Gastrocnemius medialis (tissue), 4 donors: ENCODE measurements around the gene CTAGE6.
"Not testable (repeated sequence)": the region's sequence is repeated elsewhere in the genome, so short reads cannot be mapped to it uniquely, and the experiment has no call there.

ENCODE experiments used
- POLR2A ChIP-seq, 2 donors: fragments of 450-650 bp; IDR thresholded peaks; one replicate each; pipeline ENCODE4 v1.6.1; 2017; ENCODE audit warnings: antibody characterized with exemption in 2 of 2, mild to moderate bottlenecking in 2 of 2, moderate library complexity in 2 of 2
- TF ChIP-seq, protein P1 (sequence below), 5 experiments: fragments of 450-650 bp in 3 of 5; fragments of 200-600 bp in 2 of 5; sonication (generic) in 2 of 5; IDR thresholded peaks in 4 of 5; conservative IDR thresholded peaks in 1 of 5; 1 replicate in 4 of 5; 2 replicates in 1 of 5; pipeline ENCODE4 v1.5.1; 2016 to 2019; ENCODE audit warnings: antibody characterized with exemption in 5 of 5, mild to moderate bottlenecking in 3 of 5, moderate library complexity in 3 of 5

GRCh38 chr7:143806664-143807071, 49.2 kb upstream of the CTAGE6 start:
- TF ChIP-seq, protein P1, sequence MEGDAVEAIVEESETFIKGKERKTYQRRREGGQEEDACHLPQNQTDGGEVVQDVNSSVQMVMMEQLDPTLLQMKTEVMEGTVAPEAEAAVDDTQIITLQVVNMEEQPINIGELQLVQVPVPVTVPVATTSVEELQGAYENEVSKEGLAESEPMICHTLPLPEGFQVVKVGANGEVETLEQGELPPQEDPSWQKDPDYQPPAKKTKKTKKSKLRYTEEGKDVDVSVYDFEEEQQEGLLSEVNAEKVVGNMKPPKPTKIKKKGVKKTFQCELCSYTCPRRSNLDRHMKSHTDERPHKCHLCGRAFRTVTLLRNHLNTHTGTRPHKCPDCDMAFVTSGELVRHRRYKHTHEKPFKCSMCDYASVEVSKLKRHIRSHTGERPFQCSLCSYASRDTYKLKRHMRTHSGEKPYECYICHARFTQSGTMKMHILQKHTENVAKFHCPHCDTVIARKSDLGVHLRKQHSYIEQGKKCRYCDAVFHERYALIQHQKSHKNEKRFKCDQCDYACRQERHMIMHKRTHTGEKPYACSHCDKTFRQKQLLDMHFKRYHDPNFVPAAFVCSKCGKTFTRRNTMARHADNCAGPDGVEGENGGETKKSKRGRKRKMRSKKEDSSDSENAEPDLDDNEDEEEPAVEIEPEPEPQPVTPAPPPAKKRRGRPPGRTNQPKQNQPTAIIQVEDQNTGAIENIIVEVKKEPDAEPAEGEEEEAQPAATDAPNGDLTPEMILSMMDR (IDR thresholded peaks at IDR 0.05 in 4 of 5, conservative IDR thresholded peaks at IDR 0.05 in 1 of 5): not testable (repeated sequence)
- TF ChIP-seq POLR2A (IDR thresholded peaks at IDR 0.05): not testable (repeated sequence)
